GM12892 (cell line): Measurements from ENCODE around the gene CDH23.

Source experiments
- POLR2A ChIP-seq: IDR thresholded peaks from 2 replicates; pipeline ENCODE4 v1.6.1; 2011; ENCODE audit warnings: low read depth, low read length, control low read depth
- TAF1 ChIP-seq: IDR thresholded peaks from 2 replicates; pipeline ENCODE4 v1.6.1; 2011; ENCODE audit warnings: low read depth, mild to moderate bottlenecking, control low read depth, low read length, borderline replicate concordance

DNA sequence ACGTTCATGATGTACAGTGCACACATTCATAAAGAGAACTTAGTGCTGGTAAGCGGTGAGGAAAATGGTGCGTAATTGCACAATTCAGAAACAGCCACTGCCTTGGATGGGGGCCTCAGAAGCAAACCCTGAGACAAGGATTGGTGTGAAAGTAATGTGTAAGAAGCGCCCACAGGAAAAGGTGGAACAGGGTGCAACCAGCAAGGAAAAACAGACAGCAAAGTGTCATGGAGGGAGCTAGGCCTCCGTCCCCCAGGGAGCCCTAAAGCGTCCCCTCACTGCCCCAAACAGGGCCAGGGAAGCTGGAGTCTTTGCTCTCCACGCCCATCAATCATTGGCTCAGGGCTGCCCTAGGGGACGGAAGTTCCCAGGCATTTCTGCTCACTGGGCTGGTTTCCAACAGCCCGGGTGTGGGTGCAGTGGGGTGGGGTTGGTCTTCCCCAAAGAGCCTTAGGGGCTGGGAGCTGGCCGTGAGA lies 332.5 kb downstream of the CDH23 start:
- TF ChIP-seq POLR2A, result no peak
- TF ChIP-seq TAF1, result no peak
